Measurements from ENCODE around the gene DOCK11.

DOCK11 gene

GRCh38 chrX:118513120-118513898 is 17.7 kb downstream of the DOCK11 start:
- H3K4me1 Mint-ChIP-seq: peaks cover 40% of the 10 kb centered on the region
- peak overlapping the region; percentile 57 for H3K27ac Mint-ChIP-seq
- peaks cover 49% of the 10 kb centered on the region for H3K36me3 Mint-ChIP-seq
- H3K4me3 Mint-ChIP-seq: no peak overlapping the region
- H3K27me3 Mint-ChIP-seq: no peaks in the 10 kb centered on the region
- ATAC-seq: no peak
- H3K9me3 Mint-ChIP-seq: no peaks in the 10 kb centered on the region

- Mint-ChIP-seq H3K27me3 (no peaks in the 10 kb centered on the region), H3K9me3 (no peaks in the 10 kb centered on the region), H3K4me1 (peaks cover 40% of the 10 kb centered on the region), H3K4me3 (no peak overlapping the region), H3K27ac (no peak overlapping the region), H3K36me3 (peaks cover 15% of the 10 kb centered on the region)
- peak; percentile 57 for ATAC-seq
These were observed 24.0 kb downstream of the DOCK11 start for GRCh38 chrX:118519411-118520215.

- no peak for ATAC-seq
- Mint-ChIP-seq H3K27me3 (no peaks in the 10 kb centered on the region), H3K27ac (peak overlapping the region; percentile 60), H3K4me1 (peaks cover 46% of the 10 kb centered on the region), H3K4me3 (no peak overlapping the region), H3K9me3 (no peaks in the 10 kb centered on the region), H3K36me3 (peaks cover 6% of the 10 kb centered on the region)
These were observed 24.9 kb downstream of the DOCK11 start for GRCh38 chrX:118520216-118521206.

- no peak overlapping the region for H3K4me3 Mint-ChIP-seq
- no peak for ATAC-seq
- peaks cover 55% of the 10 kb centered on the region for H3K4me1 Mint-ChIP-seq
- H3K27me3 Mint-ChIP-seq: no peaks in the 10 kb centered on the region
- H3K9me3 Mint-ChIP-seq: no peaks in the 10 kb centered on the region
- peak overlapping the region; percentile 60 for H3K27ac Mint-ChIP-seq
- H3K36me3 Mint-ChIP-seq: peaks cover 2% of the 10 kb centered on the region
These were observed 25.8 kb downstream of the DOCK11 start for GRCh38 chrX:118521435-118521834.

GRCh38 chrX:118522230-118522926 is 26.8 kb downstream of the DOCK11 start:
- H3K4me3 Mint-ChIP-seq: no peak overlapping the region
- H3K36me3 Mint-ChIP-seq: no peaks in the 10 kb centered on the region
- H3K27ac Mint-ChIP-seq: no peak overlapping the region
- ATAC-seq: no peak
- H3K4me1 Mint-ChIP-seq: peaks cover 57% of the 10 kb centered on the region
- no peaks in the 10 kb centered on the region for H3K27me3 Mint-ChIP-seq
- no peaks in the 10 kb centered on the region for H3K9me3 Mint-ChIP-seq

GRCh38 chrX:118523920-118524319 is 28.3 kb downstream of the DOCK11 start:
- Mint-ChIP-seq H3K9me3 (no peaks in the 10 kb centered on the region), H3K27me3 (no peaks in the 10 kb centered on the region), H3K27ac (peak overlapping the region; percentile 85), H3K36me3 (no peaks in the 10 kb centered on the region), H3K4me3 (peak overlapping the region; percentile 15), H3K4me1 (peaks cover 60% of the 10 kb centered on the region)
- ATAC-seq: peak; percentile 60

GRCh38 chrX:118524344-118524743 is 28.7 kb downstream of the DOCK11 start:
- no peak for ATAC-seq
- Mint-ChIP-seq H3K27me3 (no peaks in the 10 kb centered on the region), H3K36me3 (peaks cover 2% of the 10 kb centered on the region), H3K9me3 (peaks cover under 1% of the 10 kb centered on the region), H3K4me3 (no peak overlapping the region), H3K27ac (peak overlapping the region; percentile 85), H3K4me1 (peaks cover 64% of the 10 kb centered on the region)

GRCh38 chrX:118525174-118525730 is 29.6 kb downstream of the DOCK11 start:
- H3K4me1 Mint-ChIP-seq: peaks cover 70% of the 10 kb centered on the region
- peaks cover 5% of the 10 kb centered on the region for H3K36me3 Mint-ChIP-seq
- no peaks in the 10 kb centered on the region for H3K27me3 Mint-ChIP-seq
- peak overlapping the region; percentile 85 for H3K27ac Mint-ChIP-seq
- H3K9me3 Mint-ChIP-seq: peaks cover 2% of the 10 kb centered on the region
- no peak for ATAC-seq
- H3K4me3 Mint-ChIP-seq: no peak overlapping the region

GRCh38 chrX:118526149-118526548 is 30.5 kb downstream of the DOCK11 start:
- peak overlapping the region; percentile 85 for H3K27ac Mint-ChIP-seq
- H3K9me3 Mint-ChIP-seq: peaks cover 2% of the 10 kb centered on the region
- peaks cover 70% of the 10 kb centered on the region for H3K4me1 Mint-ChIP-seq
- H3K27me3 Mint-ChIP-seq: no peaks in the 10 kb centered on the region
- peaks cover 5% of the 10 kb centered on the region for H3K36me3 Mint-ChIP-seq
- no peak for ATAC-seq
- no peak overlapping the region for H3K4me3 Mint-ChIP-seq

- no peaks in the 10 kb centered on the region for H3K27me3 Mint-ChIP-seq
- peak overlapping the region; percentile 94 for H3K4me3 Mint-ChIP-seq
- H3K36me3 Mint-ChIP-seq: peaks cover 14% of the 10 kb centered on the region
- peaks cover 2% of the 10 kb centered on the region for H3K9me3 Mint-ChIP-seq
- H3K4me1 Mint-ChIP-seq: peaks cover 72% of the 10 kb centered on the region
- ATAC-seq: peak; percentile 86
- peak overlapping the region; percentile 95 for H3K27ac Mint-ChIP-seq
These were observed 32.6 kb downstream of the DOCK11 start for GRCh38 chrX:118528071-118528737.

GRCh38 chrX:118530219-118530911 is 34.8 kb downstream of the DOCK11 start:
- Mint-ChIP-seq H3K36me3 (peaks cover 14% of the 10 kb centered on the region), H3K9me3 (peaks cover 2% of the 10 kb centered on the region)
- no peak for ATAC-seq

GRCh38 chrX:118534716-118535493 is 39.3 kb downstream of the DOCK11 start:
- no peak for ATAC-seq
- Mint-ChIP-seq H3K27me3 (no peaks in the 10 kb centered on the region), H3K27ac (peak overlapping the region; percentile 94), H3K36me3 (peaks cover 9% of the 10 kb centered on the region), H3K4me1 (peaks cover 47% of the 10 kb centered on the region), H3K9me3 (no peaks in the 10 kb centered on the region), H3K4me3 (no peak overlapping the region)

More at GRCh38 chrX:118530219-118530911, 34.8 kb downstream of the DOCK11 start:
- peak overlapping the region; percentile 79 for H3K27ac Mint-ChIP-seq
- peaks cover 64% of the 10 kb centered on the region for H3K4me1 Mint-ChIP-seq
- peak overlapping the region; percentile 29 for H3K4me3 Mint-ChIP-seq
- H3K27me3 Mint-ChIP-seq: no peaks in the 10 kb centered on the region
